PC-9 (cell line): ENCODE results near the gene RNH1.

Experiments used
- CTCF ChIP-seq: fragments of 200-600 bp; sonication (generic); conservative IDR thresholded peaks from 2 replicates; pipeline ENCODE4 v1.6.1; 2017; ENCODE audit warnings: mixed run types, antibody characterized with exemption, mild to moderate bottlenecking, moderate library complexity
- EZH2 ChIP-seq: fragments of 200-600 bp; sonication (generic); IDR thresholded peaks from 2 replicates; pipeline ENCODE4 v1.8.0; 2017; ENCODE audit warnings: antibody characterized with exemption, low read depth

DNA sequence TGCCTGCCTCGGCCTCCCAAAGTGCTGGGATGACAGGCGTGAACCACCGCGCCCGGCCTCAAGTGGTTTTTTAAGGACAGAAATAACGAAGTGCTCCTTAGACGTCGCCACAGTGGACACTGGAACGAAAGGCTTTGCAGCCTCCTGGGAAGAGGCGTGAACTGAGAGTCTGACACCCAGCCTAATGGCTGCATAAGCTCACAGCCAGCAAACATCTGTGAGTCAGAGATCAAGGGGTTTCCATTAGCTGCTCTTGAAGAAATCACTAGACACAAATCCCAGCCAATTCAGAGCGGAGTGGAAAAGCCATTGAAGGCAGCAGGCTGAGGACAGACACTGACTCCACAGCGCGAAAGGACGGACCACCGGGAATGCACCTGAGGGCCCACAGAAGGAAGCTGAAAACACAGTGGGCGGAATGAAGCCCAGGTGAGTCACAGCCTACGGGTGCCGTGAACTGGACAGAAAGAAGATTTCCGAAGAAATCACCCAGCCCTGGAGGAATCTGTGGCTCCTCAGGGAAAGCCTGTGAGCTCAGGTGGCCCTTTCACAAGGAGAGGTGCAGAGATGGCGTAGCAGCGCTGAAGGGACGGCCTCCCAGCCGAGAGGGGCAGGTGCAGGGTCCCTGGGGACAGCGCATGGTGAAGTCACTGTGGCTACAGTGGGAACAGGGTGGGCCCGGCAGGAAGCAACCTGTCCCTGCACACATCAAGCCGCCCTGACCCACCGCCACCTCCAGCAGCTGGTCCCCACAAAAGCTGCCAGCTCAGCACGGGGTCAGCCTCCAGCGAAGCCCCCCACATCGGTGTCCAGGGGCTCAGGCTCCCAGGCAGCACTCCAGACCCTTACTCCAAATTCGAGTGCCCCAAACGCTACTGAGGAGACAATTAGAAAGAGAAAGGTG lies 41.9 kb upstream of the RNH1 start:
- TF ChIP-seq CTCF = no peak
- TF ChIP-seq EZH2 = no peak
